ENCODE measurements around the gene POLK.

GRCh38 chr5:75552764-75553163 is 41.1 kb downstream of the POLK start:
- no peak for TF ChIP-seq USF1 (IDR thresholded peaks at IDR 0.05)
- no peak for TF ChIP-seq FOXM1 (IDR thresholded peaks at IDR 0.05; ENCODE audit: borderline replicate concordance, low read depth)
- TF ChIP-seq EP300 (IDR thresholded peaks at IDR 0.05; ENCODE audit: borderline replicate concordance): no peak
- TF ChIP-seq CEBPB (IDR thresholded peaks at IDR 0.05): no peak
- TF ChIP-seq NFIC (IDR thresholded peaks at IDR 0.05): no peak
- no peak for TF ChIP-seq REST (IDR thresholded peaks at IDR 0.05; ENCODE audit: low read depth)
- TF ChIP-seq YY1 (IDR thresholded peaks at IDR 0.05; ENCODE audit: low read depth): no peak
- no peak for TF ChIP-seq RAD21 (IDR thresholded peaks at IDR 0.05; ENCODE audit: low read depth)
- TF ChIP-seq EGR1 (IDR thresholded peaks at IDR 0.05): no peak
- no peak for TF ChIP-seq ZBTB7A (IDR thresholded peaks at IDR 0.05; ENCODE audit: low read depth)
- TF ChIP-seq MAX (IDR thresholded peaks at IDR 0.05): no peak
- no peak for TF ChIP-seq TAF1 (IDR thresholded peaks at IDR 0.05; ENCODE audit: low read depth)
- TF ChIP-seq TCF12 (IDR thresholded peaks at IDR 0.05; ENCODE audit: low read depth): no peak
- no peak for TF ChIP-seq TEAD4 (IDR thresholded peaks at IDR 0.05)
